Jurkat, Clone E6-1 (cell line): Measurements from ENCODE around the gene LZTS3.
"Not testable (repeated sequence)": the region's sequence is repeated elsewhere in the genome, so short reads cannot be mapped to it uniquely, and the experiment has no call there.

Experiments
- DNase-seq: peaks from one replicate; pipeline ENCODE4 v3.0.0-alpha.2; 2011; ENCODE audit warnings: low read depth, low spot score
- H3K4me3 ChIP-seq: 2 replicates; pipeline ENCODE4 v1.5.1; 2011; ENCODE audit warnings: mild to moderate bottlenecking, low read length, control low read depth, moderate library complexity

LZTS3 gene

GRCh38 chr20:3156811-3157619, 16.3 kb downstream of the LZTS3 start:
- DNase-seq = peak; percentile 35
- no peak overlapping the region for H3K4me3 ChIP-seq

- DNase-seq, H3K4me3 ChIP-seq: not testable (repeated sequence)
Observed at GRCh38 chr20:3152057-3152644, 21.2 kb downstream of the LZTS3 start.

- no peak for DNase-seq
- H3K4me3 ChIP-seq = no peak overlapping the region
Observed at GRCh38 chr20:3150908-3151307, 22.4 kb downstream of the LZTS3 start.

GRCh38 chr20:3146732-3147341, 26.5 kb downstream of the LZTS3 start:
- H3K4me3 ChIP-seq = no peak overlapping the region
- DNase-seq = no peak

GRCh38 chr20:3141757-3142156, 31.6 kb downstream of the LZTS3 start:
- no peak overlapping the region for H3K4me3 ChIP-seq
- no peak for DNase-seq

GRCh38 chr20:3137492-3137891, 35.9 kb downstream of the LZTS3 start:
- DNase-seq = no peak
- H3K4me3 ChIP-seq = no peak overlapping the region

- H3K4me3 ChIP-seq = no peak overlapping the region
- DNase-seq = no peak
Observed at GRCh38 chr20:3135507-3136070, 37.8 kb downstream of the LZTS3 start.

GRCh38 chr20:3134151-3134550, 39.2 kb downstream of the LZTS3 start:
- DNase-seq = no peak
- H3K4me3 ChIP-seq = no peak overlapping the region

GRCh38 chr20:3133155-3133554, 40.2 kb downstream of the LZTS3 start:
- no peak overlapping the region for H3K4me3 ChIP-seq
- no peak for DNase-seq

GRCh38 chr20:3130051-3130600, 43.2 kb downstream of the LZTS3 start:
- DNase-seq = no peak
- H3K4me3 ChIP-seq = no peak overlapping the region

- no peak for DNase-seq
- H3K4me3 ChIP-seq = no peak overlapping the region
Observed at GRCh38 chr20:3129094-3129493, 44.3 kb downstream of the LZTS3 start.

- no peak overlapping the region for H3K4me3 ChIP-seq
- DNase-seq = no peak
Observed at GRCh38 chr20:3128275-3128984, 44.9 kb downstream of the LZTS3 start.

GRCh38 chr20:3126527-3126859, 46.9 kb downstream of the LZTS3 start:
- no peak for DNase-seq
- H3K4me3 ChIP-seq = no peak overlapping the region

- H3K4me3 ChIP-seq = not testable (repeated sequence)
Observed at GRCh38 chr20:3125776-3126526, 47.4 kb downstream of the LZTS3 start.

GRCh38 chr20:3124773-3125560, 48.4 kb downstream of the LZTS3 start:
- H3K4me3 ChIP-seq, DNase-seq: not testable (repeated sequence)

More at GRCh38 chr20:3125776-3126526, 47.4 kb downstream of the LZTS3 start:
- not testable (repeated sequence) for DNase-seq

GRCh38 chr20:3124163-3124562, 49.2 kb downstream of the LZTS3 start:
- H3K4me3 ChIP-seq, DNase-seq: not testable (repeated sequence)

GRCh38 chr20:3123542-3123941, 49.8 kb downstream of the LZTS3 start:
- no peak for DNase-seq

More at GRCh38 chr20:3123542-3123941, 49.8 kb downstream of the LZTS3 start:
- no peak overlapping the region for H3K4me3 ChIP-seq
